Psoas muscle (tissue), 8 donors: ENCODE data around the gene PITPNM3. TPM values are rescaled to one million over a fixed set of nuclear protein-coding genes. Genes with fewer than 3 reads are reported as not detected.

Experiments
- ATAC-seq, 4 donors: fragments of 200-7000 bp; cut with Tn5 transposase; one replicate each; pipeline ENCODE4 v1.9.1; 2020; ENCODE audit warnings: moderate library complexity in 3 of 4, mild to moderate bottlenecking in 2 of 4
- DNase-seq, 2 donors: peaks; one replicate each; pipeline ENCODE4 v3.0.0-alpha.2; 2020
- H3K27ac ChIP-seq: fragments of 200-600 bp; one replicate; pipeline ENCODE4 v1.8.0; 2022
- H3K27me3 ChIP-seq, 3 donors: fragments of 200-600 bp in 1 of 3; one replicate each; pipeline versions ENCODE4 v1.6.1 to v1.8.0; 2013 to 2022; ENCODE audit warnings: low read length in 2 of 3, mild to moderate bottlenecking in 2 of 3, moderate library complexity in 1 of 3; ENCODE audit not compliant: insufficient read depth in 3 of 3
- H3K36me3 ChIP-seq, 2 donors: fragments of 200-600 bp in 1 of 2; one replicate each; pipeline versions ENCODE4 v1.6.1 to v1.8.0; 2013 to 2022; ENCODE audit warnings: low read depth in 1 of 2, mild to moderate bottlenecking in 1 of 2, moderate library complexity in 1 of 2; ENCODE audit not compliant: insufficient read depth in 1 of 2
- H3K4me1 ChIP-seq: fragments of 200-600 bp; one replicate; pipeline ENCODE4 v1.8.0; 2022
- H3K4me3 ChIP-seq: fragments of 200-600 bp; one replicate; pipeline ENCODE4 v1.8.0; 2022; ENCODE audit warnings: mild to moderate bottlenecking
- H3K9me3 ChIP-seq: fragments of 200-600 bp; one replicate; pipeline ENCODE4 v1.8.0; 2022
- WGBS, 3 donors: extraction: QIAGEN DNeasy Blood & Tissue Kit; methylation state at CpG; one replicate each; pipeline versions ENCODE4 v1.1.6 to v1.1.7; 2013; 5-methylcytosine and 5-hydroxymethylcytosine counted together
- intact Hi-C, 2 donors: fragments of 100-400 bp; cut with DNase I; formaldehyde crosslinking; loops; one replicate each; pipeline versions ENCODE4 v1.11.0 to v1.14.2; 2022
- polyA plus RNA-seq, 3 donors: library from polyadenylated mRNA; stranded (reverse); fragments of 200-250 nt; gene quantifications; one replicate each; pipeline ENCODE4 v1.2.3, GENCODE V29; 2013
- total RNA-seq, 4 donors: library from RNA; stranded (reverse); fragmentation: NEBNext Ultra II Directional in 2 of 4; extraction: Animal tissue kit (Norgen Biotek cat#: 25700) in 2 of 4; gene quantifications; one replicate each; pipeline versions ENCODE4 v1.2.1 to v1.2.4, GENCODE V29; 2021 to 2023
- TF ChIP-seq, protein P1 (sequence below): fragments of 200-600 bp; IDR thresholded peaks from one replicate; pipeline ENCODE4 v1.8.0; 2022; ENCODE audit warnings: antibody characterized with exemption
- donor health status: healthy with polysubstance abuse.
- donor health status: DM: no; HTN: no; CAD: no; lungs with moderate emphysema.
- donor health status: Bipolar disorder and iron deficiency.
- donor health status: healthy.
- donor health status: DM: yes; HTN: yes; CAD: no.
- donor health status: DM: no; HTN: no; CAD: no.
- donor health status: DM: no; HTN: no; CAD: no.
- donor health status: DM: yes; HTN: yes; CAD: no.

Gene PITPNM3
- total and polyA plus RNA-seq, 7 donors, result 0.08 to 0.65 (median 0.32) TPM

DNA sequence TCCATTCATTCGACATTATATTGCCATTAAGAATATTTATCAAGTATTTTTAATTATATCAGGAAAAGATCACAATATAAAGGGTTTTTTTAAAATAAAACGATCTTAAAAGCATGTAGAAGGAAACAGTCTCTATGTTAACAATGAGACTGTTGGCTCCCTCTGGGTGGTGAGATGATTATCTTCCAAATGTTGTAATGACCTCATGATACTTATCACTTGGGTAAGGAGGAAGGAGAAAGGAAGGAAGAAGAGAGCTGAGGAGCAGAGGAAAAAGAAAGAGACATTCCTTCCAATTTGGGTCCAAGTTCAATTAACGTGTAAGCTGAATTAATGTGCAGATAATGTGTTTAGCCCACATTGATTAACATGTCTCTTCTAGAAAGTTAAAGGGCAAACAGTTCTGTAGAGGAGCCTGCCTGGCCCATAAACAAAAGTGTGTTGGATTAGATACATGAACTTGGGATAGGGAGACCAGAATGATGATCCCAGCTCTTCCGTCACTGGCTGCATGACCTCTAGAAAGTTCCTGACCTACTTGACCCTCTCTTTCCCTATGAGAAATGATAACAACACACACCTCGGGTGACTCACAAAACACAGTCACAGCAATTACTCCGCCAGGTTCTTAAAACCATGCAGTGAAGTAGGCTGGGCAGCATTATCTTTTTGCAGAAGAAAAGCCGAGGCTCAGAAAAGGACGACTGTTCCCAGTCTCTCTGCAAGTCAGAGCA lies 80.1 kb downstream of the PITPNM3 start:
- H3K9me3 ChIP-seq, result no peaks in the 10 kb centered on the region
- H3K4me3 ChIP-seq, result no peak overlapping the region
- intact Hi-C loops, result loop anchor here (10.0 kb wide), 1 partner anchor 169 kb away; the partner anchor contains the start of genes KIAA0753 (in 2 of the 2) and TXNDC17 (in 2 of the 2)
- no peak overlapping the region for H3K27ac ChIP-seq
- H3K27me3 ChIP-seq, result peaks cover 0 to 2% (median 0%) of the 10 kb centered on the region in 3 donors
- no peak for DNase-seq
- TF ChIP-seq, protein P1, sequence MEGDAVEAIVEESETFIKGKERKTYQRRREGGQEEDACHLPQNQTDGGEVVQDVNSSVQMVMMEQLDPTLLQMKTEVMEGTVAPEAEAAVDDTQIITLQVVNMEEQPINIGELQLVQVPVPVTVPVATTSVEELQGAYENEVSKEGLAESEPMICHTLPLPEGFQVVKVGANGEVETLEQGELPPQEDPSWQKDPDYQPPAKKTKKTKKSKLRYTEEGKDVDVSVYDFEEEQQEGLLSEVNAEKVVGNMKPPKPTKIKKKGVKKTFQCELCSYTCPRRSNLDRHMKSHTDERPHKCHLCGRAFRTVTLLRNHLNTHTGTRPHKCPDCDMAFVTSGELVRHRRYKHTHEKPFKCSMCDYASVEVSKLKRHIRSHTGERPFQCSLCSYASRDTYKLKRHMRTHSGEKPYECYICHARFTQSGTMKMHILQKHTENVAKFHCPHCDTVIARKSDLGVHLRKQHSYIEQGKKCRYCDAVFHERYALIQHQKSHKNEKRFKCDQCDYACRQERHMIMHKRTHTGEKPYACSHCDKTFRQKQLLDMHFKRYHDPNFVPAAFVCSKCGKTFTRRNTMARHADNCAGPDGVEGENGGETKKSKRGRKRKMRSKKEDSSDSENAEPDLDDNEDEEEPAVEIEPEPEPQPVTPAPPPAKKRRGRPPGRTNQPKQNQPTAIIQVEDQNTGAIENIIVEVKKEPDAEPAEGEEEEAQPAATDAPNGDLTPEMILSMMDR, result no peak
- H3K36me3 ChIP-seq, result no peaks in the 10 kb centered on the region
- H3K4me1 ChIP-seq, result no peaks in the 10 kb centered on the region
- WGBS, 3 donors, result 69 to 75% (median 72%) methylated on average over 8 of the region's 8 CpGs
- ATAC-seq, result no peak

DNA sequence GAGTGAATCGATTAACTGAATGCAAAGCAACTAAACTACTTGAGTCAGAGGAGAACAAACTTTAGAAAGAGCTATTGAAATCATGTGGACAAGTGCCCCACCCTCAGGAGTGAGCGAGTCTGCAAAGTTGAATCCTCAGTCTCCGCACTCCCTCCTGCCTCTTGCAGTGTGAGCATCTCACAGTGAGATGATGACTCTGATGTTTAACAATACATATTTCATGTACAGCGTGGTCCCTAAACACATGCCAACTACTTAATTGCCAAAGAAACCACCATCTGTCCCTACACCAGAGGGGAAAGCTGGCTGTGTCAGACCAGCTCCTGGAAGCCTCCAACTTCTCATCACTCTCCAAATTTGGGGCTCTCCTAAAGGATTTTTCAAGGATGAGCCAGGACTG lies 80.9 kb downstream of the PITPNM3 start:
- ATAC-seq (no peak), DNase-seq (no peak)
- Histone ChIP-seq H3K27ac (no peak overlapping the region), H3K9me3 (no peaks in the 10 kb centered on the region), H3K27me3 (no peaks in the 10 kb centered on the region), H3K36me3 (no peaks in the 10 kb centered on the region), H3K4me1 (no peaks in the 10 kb centered on the region), H3K4me3 (no peak overlapping the region)
- TF ChIP-seq, protein P1, result no peak
- intact Hi-C loops, result loop anchor here (10.0 kb wide), 1 partner anchor 169 kb away; the partner anchor contains the start of genes KIAA0753 (in 2 of the 2) and TXNDC17 (in 2 of the 2)
- 63 to 66% (median 65%) methylated on average over 4 of the region's 4 CpGs for WGBS, 3 donors

- no peak overlapping the region for H3K27ac ChIP-seq
- H3K9me3 ChIP-seq, result no peaks in the 10 kb centered on the region
- intact Hi-C loops, result loop anchor here (5.0 to 10.0 kb wide), 2 partner anchors 127 to 170 kb away; partner anchors contain the start of genes KIAA0753 (in 2 of the 2) and TXNDC17 (in 2 of the 2)
- DNase-seq (no peak), ATAC-seq (no peak)
- H3K4me3 ChIP-seq, result no peak overlapping the region
- H3K27me3 ChIP-seq, result no peaks in the 10 kb centered on the region
- H3K4me1 ChIP-seq, result no peaks in the 10 kb centered on the region
- TF ChIP-seq, protein P1, result no peak
- H3K36me3 ChIP-seq, result no peaks in the 10 kb centered on the region
- 55 to 69% (median 62%) methylated on average over 7 of the region's 7 CpGs for WGBS, 3 donors
Observed at GRCh38 chr17:6474906-6475305, 81.4 kb downstream of the PITPNM3 start.

DNA sequence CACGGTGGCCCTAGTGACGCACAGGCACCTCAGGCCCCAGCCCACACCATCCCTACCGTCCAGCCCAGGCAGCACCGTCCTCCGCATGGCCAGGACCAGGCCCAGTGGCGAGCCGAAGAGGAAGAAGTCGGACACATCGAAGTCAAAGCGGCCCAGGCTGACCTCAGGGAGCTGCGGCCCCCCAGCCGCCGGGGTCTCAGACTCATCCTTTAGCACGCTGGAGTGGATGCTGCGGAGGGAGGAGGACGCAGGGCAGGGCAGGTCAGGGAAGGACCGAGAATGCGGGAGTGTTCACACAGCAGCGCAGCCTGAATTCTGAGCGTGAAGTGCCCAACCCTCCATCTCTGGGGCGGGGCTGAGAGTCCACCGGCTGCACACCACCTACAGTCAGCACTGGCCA lies 82.0 kb downstream of the PITPNM3 start:
- DNase-seq, result no peak
- no peaks in the 10 kb centered on the region for H3K27me3 ChIP-seq
- no peaks in the 10 kb centered on the region for H3K9me3 ChIP-seq
- H3K36me3 ChIP-seq, result no peaks in the 10 kb centered on the region
- TF ChIP-seq, protein P1, result no peak
- no peak for ATAC-seq
- no peaks in the 10 kb centered on the region for H3K4me1 ChIP-seq
- intact Hi-C loops, result loop anchor here (5.0 to 10.0 kb wide), 2 partner anchors 128 to 170 kb away; partner anchors contain the start of genes KIAA0753 (in 2 of the 2) and TXNDC17 (in 2 of the 2)
- WGBS, 3 donors, result 84 to 85% (median 85%) methylated on average over 19 to 22 of the region's 22 CpGs
- H3K27ac ChIP-seq, result no peak overlapping the region
- H3K4me3 ChIP-seq, result no peak overlapping the region
